Stimulated activated CD4-positive, alpha-beta T cell treated with anti-CD3 and anti-CD28 coated beads, Interleukin-15, amount 100 ng/mL, for 24 hours (primary cell): ENCODE data around the gene RNF214.

ENCODE experiments used
- DNase-seq: peaks from one replicate; pipeline ENCODE4 v3.0.0-alpha.2; 2020

The RNF214 gene

GRCh38 chr11:117217141-117218084, 15.1 kb upstream of the RNF214 start:
- DNase-seq, result no peak

DNA sequence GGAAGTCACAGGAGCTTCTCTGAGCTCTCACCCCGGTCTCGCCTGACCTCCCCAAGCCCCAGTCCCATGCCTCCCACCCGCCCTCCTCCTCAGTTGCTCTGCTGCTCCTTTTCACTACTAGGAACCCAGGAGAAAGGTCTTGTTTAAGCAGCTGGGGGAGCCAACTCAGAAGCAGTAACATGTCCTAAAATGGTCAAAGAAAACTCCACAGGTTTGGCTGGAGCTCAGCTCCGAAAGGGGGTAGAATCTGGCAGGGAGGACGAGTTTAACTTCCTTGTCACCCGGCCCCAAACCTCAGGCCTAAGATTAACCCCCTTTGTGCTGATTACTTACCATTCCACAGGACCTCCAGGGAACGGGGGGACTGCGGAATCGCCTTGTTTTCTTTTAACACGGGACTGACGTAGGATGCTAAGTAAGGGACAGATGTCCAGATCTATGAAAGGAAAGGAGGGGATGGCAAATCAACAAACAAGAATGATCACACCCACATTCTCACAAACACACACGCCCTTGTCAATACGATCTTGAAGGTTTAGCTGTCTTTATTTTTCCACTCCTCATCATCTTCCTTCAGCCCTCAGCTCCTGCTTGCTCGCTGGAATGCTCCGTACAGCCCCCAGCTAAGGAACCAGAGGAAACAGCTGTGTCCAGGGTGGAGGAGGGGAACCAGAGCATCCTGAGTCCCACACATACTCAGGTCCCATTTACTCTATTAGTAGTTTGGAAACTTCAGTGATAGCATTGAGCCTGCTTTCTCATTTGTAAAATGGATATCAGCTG, 14.1 kb upstream of the RNF214 start:
- no peak for DNase-seq

DNA sequence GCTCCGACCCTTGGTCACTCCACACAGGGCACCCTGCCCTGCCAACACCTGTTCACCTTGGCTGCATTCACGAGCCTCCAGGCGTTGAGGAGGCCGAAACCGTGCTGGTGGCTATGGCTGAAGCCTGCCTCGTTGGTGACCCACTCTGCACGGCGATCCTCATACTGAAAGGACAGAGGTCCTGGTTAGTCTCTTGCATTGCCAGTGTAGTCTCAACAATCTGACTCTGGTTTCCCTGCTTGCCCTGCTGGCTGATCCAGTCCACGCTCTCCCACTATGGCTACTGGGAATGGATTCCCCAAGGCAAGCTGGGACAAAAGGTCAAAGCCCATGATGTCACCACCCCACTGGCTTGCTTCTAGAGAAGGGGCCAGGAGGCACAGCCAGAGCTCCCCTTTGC, 13.5 kb upstream of the RNF214 start:
- no peak for DNase-seq

GRCh38 chr11:117219455-117219854, 13.0 kb upstream of the RNF214 start:
- DNase-seq, result no peak

- no peak for DNase-seq
These were observed 12.5 kb upstream of the RNF214 start for GRCh38 chr11:117219995-117220394.

- no peak for DNase-seq
These were observed 11.9 kb upstream of the RNF214 start for GRCh38 chr11:117220568-117220967.

DNA sequence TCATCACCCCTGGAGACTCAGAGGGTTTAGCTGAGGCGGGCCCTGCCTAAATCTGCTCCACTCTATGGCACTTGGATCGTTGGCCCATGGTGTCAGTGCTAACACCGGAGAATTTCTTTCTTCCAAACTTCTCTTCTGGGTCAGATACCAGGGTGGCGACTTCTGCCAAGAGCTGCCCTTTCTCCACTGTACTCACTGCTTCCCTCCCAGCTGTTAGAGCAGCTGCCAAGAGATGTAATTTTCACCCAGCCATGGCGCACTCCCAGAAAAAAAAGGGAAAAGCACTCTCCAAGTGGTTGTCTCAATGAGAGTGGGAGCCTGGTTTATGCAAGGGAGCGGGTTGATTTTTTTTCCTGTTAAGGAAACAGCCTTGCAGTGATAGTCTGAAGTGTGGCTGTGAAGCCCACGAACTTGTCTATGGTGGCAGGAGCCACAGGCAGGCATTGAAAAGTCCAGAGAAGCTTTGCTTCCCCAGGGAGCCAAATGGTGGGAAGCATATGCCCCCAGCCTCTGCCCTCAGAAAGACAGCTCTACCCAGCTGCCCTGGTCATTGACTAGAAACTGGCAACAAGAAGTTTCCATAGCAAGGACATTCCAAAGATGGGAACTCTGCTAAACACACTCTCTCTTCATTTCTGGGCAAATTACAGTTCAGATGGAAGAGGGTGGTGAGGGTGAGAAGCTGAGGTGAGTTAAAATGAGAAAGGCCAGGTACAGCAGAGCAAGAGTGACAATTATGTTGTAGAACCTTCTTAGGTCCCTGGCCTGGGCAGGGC, 11.3 kb upstream of the RNF214 start:
- DNase-seq, result no peak

GRCh38 chr11:117221775-117222517, 10.5 kb upstream of the RNF214 start:
- no peak for DNase-seq

DNA sequence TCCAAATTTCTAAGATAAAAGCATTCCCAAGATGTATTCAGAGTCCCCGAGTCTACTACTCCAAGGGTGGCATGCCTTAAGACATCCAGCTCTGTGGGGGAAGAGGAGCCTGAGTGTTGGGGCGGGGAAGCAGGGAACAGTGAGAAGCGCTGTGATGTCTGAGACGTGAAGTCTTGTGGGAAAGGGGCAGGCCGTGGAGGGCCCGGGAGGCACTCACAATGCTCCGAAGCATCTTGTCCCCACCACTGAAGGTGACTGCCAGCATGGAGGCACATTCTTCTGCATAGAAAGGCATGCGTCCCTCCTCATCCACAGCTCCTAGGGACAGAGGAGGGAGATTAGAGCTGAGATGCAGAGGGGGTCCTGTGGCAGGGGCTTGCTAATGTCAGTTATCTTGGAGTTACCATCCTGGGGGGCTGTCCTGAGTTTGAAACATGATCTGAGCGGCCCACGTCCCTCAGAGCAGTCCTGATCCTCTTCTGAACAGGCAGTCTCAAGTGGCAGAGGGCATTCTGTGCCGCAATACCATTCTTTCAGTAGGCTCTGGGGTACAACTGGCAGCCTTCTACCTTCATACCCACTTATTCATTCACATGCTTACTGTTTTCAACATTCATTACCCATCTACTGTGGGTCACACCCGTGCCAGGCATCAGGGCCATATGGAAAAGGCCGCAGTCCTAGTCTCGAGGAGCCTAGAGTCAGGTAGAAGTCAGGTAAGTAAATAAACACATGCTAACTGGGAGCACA, 9.3 kb upstream of the RNF214 start:
- DNase-seq, result no peak

GRCh38 chr11:117223741-117224689, 8.5 kb upstream of the RNF214 start:
- no peak for DNase-seq

DNA sequence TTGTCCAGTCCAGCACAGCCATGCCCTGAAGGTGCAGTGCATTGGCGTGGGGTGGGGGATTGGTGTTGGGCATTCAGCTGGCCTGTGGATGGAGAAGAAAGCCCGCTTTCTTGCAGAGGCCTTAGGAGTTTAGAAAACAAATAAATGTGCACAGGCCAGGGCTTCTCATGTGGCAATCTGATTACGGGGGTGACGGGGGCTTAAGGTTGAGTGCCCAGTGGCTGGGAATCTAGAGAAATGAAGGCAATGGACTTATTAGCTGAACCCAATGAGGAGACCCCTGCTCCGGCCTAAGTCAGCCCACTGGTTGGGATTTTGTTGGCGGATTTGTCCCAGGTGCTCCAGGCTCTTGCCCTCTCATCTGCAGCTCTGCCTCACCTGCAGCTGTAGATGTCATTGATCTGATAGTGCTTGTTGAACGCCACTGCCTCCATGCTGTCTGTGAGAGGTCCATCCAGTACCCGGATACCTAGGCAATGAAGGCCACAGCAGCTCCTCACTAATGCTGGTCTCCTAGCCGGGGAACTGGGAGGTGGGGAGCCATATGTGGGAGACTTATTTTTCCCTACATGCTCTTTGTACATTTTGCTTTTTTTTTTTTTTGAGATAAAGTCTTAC, 6.8 kb upstream of the RNF214 start:
- DNase-seq, result no peak

GRCh38 chr11:117226388-117227385, 5.8 kb upstream of the RNF214 start:
- peak; percentile 38 for DNase-seq

- no peak for DNase-seq
These were observed 4.4 kb upstream of the RNF214 start for GRCh38 chr11:117228091-117228490.

DNA sequence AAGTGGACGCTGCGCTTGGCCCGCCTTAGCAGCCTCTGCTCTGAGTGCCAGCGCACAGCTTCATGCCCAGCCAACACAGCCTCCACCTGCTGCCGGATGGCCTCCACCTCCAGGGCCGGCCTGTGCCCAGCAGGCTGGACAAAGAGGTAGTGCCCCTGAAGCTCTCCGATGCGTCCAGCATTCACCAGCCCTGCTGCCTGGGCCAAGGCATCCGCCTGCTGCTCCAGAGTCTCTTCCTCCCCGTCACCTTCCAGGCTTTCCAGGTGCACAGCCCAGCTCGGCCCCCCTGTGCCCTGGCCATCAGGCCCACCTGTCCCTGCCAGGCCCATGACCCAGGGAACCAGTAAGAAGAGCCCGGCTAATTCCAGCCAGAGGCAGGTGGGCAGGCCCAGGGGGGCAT, 3.1 kb upstream of the RNF214 start:
- DNase-seq, result no peak

- DNase-seq, result no peak
These were observed 2.6 kb upstream of the RNF214 start for GRCh38 chr11:117229931-117230285.

GRCh38 chr11:117230286-117230961, 2.0 kb upstream of the RNF214 start:
- DNase-seq, result peak; percentile 71

DNA sequence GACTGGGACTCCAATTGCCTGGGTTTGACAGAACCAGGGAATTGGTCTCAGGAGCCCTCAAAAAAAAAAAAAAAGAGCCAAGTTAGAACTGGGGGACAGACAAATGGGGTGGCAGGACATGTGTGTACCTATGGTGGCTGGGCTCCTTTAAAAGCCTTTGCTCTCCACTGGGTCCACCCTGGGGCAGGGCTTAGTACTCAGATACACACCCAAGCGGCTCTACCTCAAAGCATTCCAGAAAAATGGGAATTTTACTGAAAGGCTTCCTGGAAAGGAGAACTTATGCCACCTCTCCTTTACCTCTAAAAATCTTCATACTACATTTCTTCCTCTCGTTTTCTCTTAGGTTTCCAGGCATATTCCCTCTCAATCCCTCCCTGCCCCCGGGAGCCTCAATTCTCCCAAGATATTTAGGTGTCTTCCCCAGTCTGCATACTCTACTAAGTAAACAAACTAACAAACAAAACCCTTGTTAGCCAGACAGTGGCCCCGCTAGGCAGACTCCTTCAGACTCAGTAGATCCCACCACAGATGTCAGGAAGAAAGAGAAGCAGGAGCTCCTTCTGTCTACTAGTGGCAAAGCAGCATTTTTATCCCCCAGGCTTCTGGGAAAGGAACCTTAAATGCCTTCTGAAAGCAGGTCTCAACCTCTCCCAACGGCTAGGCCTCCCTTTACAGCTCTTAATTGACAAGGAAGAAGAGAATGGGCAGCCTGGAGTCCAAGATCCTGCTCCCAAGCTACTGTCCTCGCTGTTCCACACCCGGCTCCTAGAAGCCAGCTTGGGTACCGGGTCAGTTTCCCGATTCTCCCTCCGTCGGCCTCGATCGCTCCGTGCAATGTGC, 1.3 kb upstream of the RNF214 start:
- no peak for DNase-seq

DNA sequence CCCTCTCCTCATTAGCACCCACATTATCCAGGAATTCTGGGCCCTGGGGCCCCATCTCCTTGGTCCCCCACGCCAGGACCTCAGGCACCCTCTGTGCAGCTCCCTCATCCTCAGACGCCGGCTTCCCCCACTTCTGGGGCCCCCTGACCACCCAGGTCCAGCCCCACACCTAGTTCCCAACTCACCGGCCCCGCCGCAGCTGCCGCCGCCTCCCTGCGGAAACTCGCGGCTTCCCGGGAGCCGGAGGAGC, 704 bp upstream of the RNF214 start, which contains the start of gene PCSK7:
TSS of gene PCSK7 (minus strand) at position 232 of the 250 bp plus-strand sequence. CDS start 2,229 bp downstream, outside the sequence.
- peak; percentile 78 for DNase-seq
